PC-3 (cell line): Measurements from ENCODE around the gene ABCC8.

ENCODE experiments used
- EZH2 ChIP-seq: fragments of 300-600 bp; sonication (generic); IDR thresholded peaks from one replicate; pipeline ENCODE4 v1.6.1; 2017; ENCODE audit warnings: antibody characterized with exemption, mild to moderate bottlenecking, low read length; ENCODE audit not compliant: unreplicated experiment
- EZH2phosphoT487 ChIP-seq: fragments of 300-600 bp; sonication (generic); IDR thresholded peaks from 2 replicates; pipeline ENCODE4 v1.6.1; 2018; ENCODE audit warnings: mild to moderate bottlenecking, antibody characterized with exemption, low read length, borderline replicate concordance
- TF ChIP-seq, protein P1 (sequence below): fragments of 300-600 bp; sonication (generic); conservative IDR thresholded peaks from 2 replicates; pipeline ENCODE4 v1.5.1; 2017; ENCODE audit warnings: antibody characterized with exemption, low read depth, mild to moderate bottlenecking, low read length

DNA sequence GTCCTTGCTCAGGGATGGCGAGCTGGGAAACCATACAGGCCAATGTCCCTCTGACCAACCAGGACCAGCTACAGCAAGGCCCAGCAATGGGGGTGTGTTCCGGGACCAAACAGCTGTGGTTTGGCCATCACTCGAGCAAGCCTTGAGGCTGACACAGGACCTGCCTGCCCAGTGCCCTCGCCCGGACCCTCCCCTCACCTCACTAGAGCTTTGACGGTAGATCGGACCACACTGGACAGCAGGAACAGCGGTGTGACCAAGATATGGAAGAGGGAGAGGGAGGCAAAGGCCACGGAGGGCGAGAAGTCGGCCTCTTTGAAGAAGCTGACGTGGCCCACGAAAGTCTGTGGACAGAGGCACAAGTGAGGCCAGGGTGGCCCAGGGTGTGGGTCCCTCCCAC lies 46.0 kb downstream of the ABCC8 start:
- TF ChIP-seq, protein P1, sequence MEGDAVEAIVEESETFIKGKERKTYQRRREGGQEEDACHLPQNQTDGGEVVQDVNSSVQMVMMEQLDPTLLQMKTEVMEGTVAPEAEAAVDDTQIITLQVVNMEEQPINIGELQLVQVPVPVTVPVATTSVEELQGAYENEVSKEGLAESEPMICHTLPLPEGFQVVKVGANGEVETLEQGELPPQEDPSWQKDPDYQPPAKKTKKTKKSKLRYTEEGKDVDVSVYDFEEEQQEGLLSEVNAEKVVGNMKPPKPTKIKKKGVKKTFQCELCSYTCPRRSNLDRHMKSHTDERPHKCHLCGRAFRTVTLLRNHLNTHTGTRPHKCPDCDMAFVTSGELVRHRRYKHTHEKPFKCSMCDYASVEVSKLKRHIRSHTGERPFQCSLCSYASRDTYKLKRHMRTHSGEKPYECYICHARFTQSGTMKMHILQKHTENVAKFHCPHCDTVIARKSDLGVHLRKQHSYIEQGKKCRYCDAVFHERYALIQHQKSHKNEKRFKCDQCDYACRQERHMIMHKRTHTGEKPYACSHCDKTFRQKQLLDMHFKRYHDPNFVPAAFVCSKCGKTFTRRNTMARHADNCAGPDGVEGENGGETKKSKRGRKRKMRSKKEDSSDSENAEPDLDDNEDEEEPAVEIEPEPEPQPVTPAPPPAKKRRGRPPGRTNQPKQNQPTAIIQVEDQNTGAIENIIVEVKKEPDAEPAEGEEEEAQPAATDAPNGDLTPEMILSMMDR, result no peak
- TF ChIP-seq EZH2, result no peak
- no peak for TF ChIP-seq EZH2phosphoT487
